BJ (cell line): ENCODE measurements around the gene GULP1. TPM values are rescaled to one million over a fixed set of nuclear protein-coding genes. Genes with fewer than 3 reads are reported as not detected.

ENCODE experiments used
- CTCF ChIA-PET: fragments of 350-600 bp; formaldehyde crosslinking; extraction: SDS; loops from one replicate; lab custom pipeline; 2021; ENCODE audit warnings: antibody characterized with exemption, inconsistent platforms; lab: Yijun Ruan, JAX
- POLR2A ChIA-PET: fragments of 300-600 bp; sonication (Branson Sonifier 250); formaldehyde crosslinking; extraction: SDS; loops from one replicate; lab custom pipeline; 2021; ENCODE audit warnings: antibody characterized with exemption; lab: Charles Lee
- DNase-seq: peaks from one replicate; pipeline ENCODE4 v3.0.0-alpha.2; 2011; ENCODE audit warnings: low read depth
- H3K27me3 ChIP-seq: 2 replicates; pipeline ENCODE4 v1.6.0; 2011; ENCODE audit warnings: low read length; ENCODE audit not compliant: control insufficient read depth, insufficient read depth
- H3K36me3 ChIP-seq: 2 replicates; pipeline ENCODE4 v1.5.1; 2011; ENCODE audit warnings: low read length; ENCODE audit not compliant: control insufficient read depth, insufficient read depth
- H3K4me3 ChIP-seq: 2 replicates; pipeline ENCODE4 v1.5.1; 2011; ENCODE audit warnings: low read depth, mild to moderate bottlenecking, control low read depth, low read length
- CTCF ChIP-seq: IDR thresholded peaks from 2 replicates; pipeline ENCODE4 v1.5.1; 2011; ENCODE audit warnings: low read depth, mild to moderate bottlenecking, control low read depth, inconsistent platforms, low read length, moderate library complexity; ENCODE audit not compliant: insufficient read depth
- polyA plus RNA-seq: library from polyadenylated mRNA; depleted of rRNA; stranded (reverse); fragments of >200 nt; gene quantifications from 2 replicates; pipeline ENCODE4 v1.2.3, GENCODE V29; 2011

The GULP1 gene
- polyA plus RNA-seq, 1 experiment = 31.0 TPM

GRCh38 chr2:188251034-188251433 lies 40.6 kb upstream of the GULP1 start:
- H3K36me3 ChIP-seq = no peaks in the 10 kb centered on the region
- no peak for TF ChIP-seq CTCF
- CTCF ChIA-PET = no interaction called here
- POLR2A ChIA-PET = no interaction called here
- no peak for DNase-seq
- no peaks in the 10 kb centered on the region for H3K27me3 ChIP-seq
- no peak overlapping the region for H3K4me3 ChIP-seq

- Histone ChIP-seq H3K36me3 (no peaks in the 10 kb centered on the region), H3K4me3 (no peak overlapping the region), H3K27me3 (no peaks in the 10 kb centered on the region)
- POLR2A ChIA-PET = no interaction called here
- TF ChIP-seq CTCF = no peak
- CTCF ChIA-PET = no interaction called here
- DNase-seq = no peak
Measured at GRCh38 chr2:188256420-188256819, 35.3 kb upstream of the GULP1 start.

- no peak for TF ChIP-seq CTCF
- no peaks in the 10 kb centered on the region for H3K27me3 ChIP-seq
- no peak for DNase-seq
- CTCF ChIA-PET = interaction anchor here (1.7 kb wide), 1 partner anchor 25 kb away, joined by 6 read pairs; no protein-coding TSS in a partner anchor
- H3K4me3 ChIP-seq = no peak overlapping the region
- no peaks in the 10 kb centered on the region for H3K36me3 ChIP-seq
- POLR2A ChIA-PET = no interaction called here
Measured at GRCh38 chr2:188265315-188265714, 26.4 kb upstream of the GULP1 start.

- ChIA-PET CTCF (no interaction called here), POLR2A (no interaction called here)
- H3K36me3 ChIP-seq = no peaks in the 10 kb centered on the region
Measured at GRCh38 chr2:188267776-188268175, 23.9 kb upstream of the GULP1 start.

GRCh38 chr2:188269004-188269403 lies 22.7 kb upstream of the GULP1 start:
- TF ChIP-seq CTCF = no peak
- ChIA-PET POLR2A (no interaction called here), CTCF (interaction anchor here (1.7 kb wide), 1 partner anchor 23 kb away, joined by 6 read pairs; the partner anchor contains the start of gene GULP1)
- H3K36me3 ChIP-seq = no peaks in the 10 kb centered on the region
- no peaks in the 10 kb centered on the region for H3K27me3 ChIP-seq
- DNase-seq = no peak
- H3K4me3 ChIP-seq = no peak overlapping the region

More at GRCh38 chr2:188267776-188268175, 23.9 kb upstream of the GULP1 start:
- no peak for TF ChIP-seq CTCF
- Histone ChIP-seq H3K27me3 (no peaks in the 10 kb centered on the region), H3K4me3 (no peak overlapping the region)
- DNase-seq = no peak
